ENCODE results near the gene ANKRD34A.

The ANKRD34A gene

GRCh38 chr1:145965119-145965744, 857 bp upstream of the ANKRD34A start:
- DNase-seq (ENCODE audit: low read depth) = no peak

- DNase-seq (ENCODE audit: low read depth) = no peak
Measured at GRCh38 chr1:145963265-145964019, 933 bp downstream of the ANKRD34A start.

- DNase-seq (ENCODE audit: low read depth) = no peak
Measured at GRCh38 chr1:145962157-145963102, 1.9 kb downstream of the ANKRD34A start.

- no peak for DNase-seq (ENCODE audit: low read depth)
Measured at GRCh38 chr1:145961425-145962156, 2.8 kb downstream of the ANKRD34A start.

DNA sequence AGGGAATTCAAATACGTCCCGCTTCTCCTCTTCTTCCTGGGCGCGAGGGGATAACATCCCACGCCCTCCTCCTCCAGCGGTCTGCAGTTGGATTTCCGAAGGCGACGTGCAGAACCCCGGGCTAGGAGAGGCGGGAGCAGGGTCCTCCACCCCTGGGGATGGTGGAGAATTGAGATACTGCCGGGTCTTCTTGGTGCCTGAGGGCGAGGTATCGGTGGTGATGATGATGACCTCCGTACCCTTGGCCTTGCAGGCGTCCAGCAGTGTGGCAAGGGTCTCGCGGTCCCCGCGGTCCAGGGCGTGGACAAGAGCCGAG, 3.3 kb downstream of the ANKRD34A start:
- no peak for DNase-seq (ENCODE audit: low read depth)

DNA sequence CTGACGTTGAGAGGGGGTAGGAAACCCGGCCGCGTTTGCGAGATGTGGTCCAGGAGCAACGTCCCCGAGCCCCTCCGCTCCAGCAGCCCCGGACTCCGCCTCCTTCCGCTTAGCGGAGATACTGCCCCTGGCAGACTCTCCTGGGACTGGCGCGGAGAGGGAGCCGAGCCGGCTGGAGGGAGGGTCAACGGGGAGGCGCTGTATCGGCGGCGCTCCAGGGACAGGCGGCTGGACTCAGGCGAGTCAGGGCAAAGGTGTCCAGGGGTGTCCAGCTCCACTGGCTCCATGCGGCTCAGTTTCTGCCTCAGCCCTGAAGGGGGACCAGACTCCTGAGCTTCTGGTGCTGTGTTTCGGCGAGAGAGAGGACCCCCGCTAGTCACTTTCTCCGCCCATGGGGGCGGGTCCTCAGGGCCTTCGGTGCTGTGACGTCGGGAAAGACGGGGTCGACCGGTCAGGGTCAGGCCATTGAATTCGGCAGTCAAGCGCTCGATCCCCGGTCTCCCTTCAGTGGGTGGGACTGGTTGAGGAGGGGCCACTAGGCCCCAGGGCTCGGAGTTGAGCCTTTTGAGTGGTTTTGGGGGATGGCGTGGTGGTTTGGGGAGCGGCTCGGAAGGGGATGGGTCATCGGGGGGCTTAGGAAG, 3.8 kb downstream of the ANKRD34A start:
- no peak for DNase-seq (ENCODE audit: low read depth)

- DNase-seq (ENCODE audit: low read depth) = no peak
Measured at GRCh38 chr1:145959957-145960467, 4.4 kb downstream of the ANKRD34A start.

DNA sequence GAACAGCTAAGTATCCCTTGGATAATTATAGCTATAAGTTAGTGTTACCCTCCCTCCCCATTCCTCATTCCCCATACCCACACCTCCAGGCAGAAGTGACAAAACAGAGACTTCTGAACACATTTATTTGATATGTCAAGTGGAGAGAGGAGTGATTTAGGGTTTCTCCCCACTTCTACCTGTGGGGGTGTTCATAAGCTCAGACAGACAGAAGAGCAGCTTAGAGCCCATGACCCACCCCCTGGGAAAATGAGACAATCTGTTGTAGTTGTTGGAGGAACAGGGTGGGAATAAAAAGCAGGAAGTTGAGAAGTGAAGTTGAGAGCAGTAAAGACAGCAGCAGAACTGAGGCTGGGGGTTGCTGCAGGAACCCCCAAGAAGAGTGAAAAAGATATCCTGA, 5.0 kb downstream of the ANKRD34A start:
- DNase-seq (ENCODE audit: low read depth) = no peak

- no peak for DNase-seq (ENCODE audit: low read depth)
Measured at GRCh38 chr1:145958734-145959133, 5.6 kb downstream of the ANKRD34A start.

GRCh38 chr1:145957443-145958319, 6.7 kb downstream of the ANKRD34A start, which contains the start of gene LIX1L:
LIX1L (minus strand) TSS chr1:145958017; CDS start chr1:145957927, 90 bp downstream.
- peak; percentile 91 for DNase-seq (ENCODE audit: low read depth)

GRCh38 chr1:145956781-145957442, 7.5 kb downstream of the ANKRD34A start:
- no peak for DNase-seq (ENCODE audit: low read depth)

DNA sequence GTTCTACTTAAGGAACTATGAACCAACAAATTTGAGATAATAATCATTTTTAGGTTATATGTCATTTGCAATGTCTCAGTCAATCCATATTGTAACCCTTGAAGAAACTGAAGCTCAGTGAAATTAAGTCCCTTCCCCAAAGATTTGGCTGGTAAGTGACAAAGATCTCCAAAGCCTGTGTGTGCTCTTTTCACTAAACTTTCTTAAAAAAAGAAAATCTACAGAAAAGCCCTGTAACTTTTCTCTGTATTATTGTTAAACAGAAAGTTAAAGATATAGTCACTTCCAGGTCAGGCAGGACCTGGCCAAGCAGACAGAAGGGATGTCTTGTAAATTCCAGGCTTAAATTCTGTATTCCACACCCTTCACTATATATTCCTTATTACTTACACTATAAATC, 8.0 kb downstream of the ANKRD34A start:
- DNase-seq (ENCODE audit: low read depth) = no peak

- no peak for DNase-seq (ENCODE audit: low read depth)
Measured at GRCh38 chr1:145955436-145955835, 8.9 kb downstream of the ANKRD34A start.

DNA sequence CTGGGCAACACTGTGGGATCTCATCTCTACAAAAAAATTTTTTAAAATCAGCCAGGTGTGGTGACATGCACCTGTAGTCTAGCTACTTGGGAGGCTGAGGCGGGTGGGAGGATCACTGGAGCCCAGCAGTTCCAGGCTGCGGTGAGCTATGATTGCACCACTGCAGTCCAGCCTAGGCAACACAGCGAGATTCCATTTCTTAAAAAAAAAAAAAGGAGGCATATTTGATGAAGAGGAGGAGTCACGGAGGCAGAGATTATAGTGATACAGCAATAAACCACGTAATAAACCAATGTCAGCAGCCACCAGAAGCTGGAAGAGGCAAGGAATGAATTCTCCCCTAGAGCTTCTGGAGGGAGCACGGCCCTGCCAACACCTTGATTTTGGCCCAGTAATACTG, 10.5 kb downstream of the ANKRD34A start:
- no peak for DNase-seq (ENCODE audit: low read depth)

DNA sequence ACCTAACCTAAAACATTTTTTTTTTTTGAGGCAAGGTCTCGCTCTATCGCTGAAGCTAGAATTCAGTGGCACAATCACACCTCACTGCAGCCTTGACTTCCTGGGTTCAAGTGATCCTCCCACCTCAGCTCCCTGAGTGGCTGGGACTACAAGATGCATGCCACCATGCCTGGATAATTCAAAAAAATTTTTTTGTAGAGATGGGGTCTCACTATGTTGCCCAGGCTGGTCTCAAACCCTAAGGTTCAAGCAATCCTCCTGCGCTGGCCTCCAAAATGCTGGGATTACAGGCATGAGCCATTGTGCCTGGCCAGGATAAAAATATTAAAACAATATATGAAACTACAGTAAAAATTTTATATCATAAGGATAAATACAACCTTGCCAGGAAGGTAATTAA, 11.5 kb downstream of the ANKRD34A start:
- DNase-seq (ENCODE audit: low read depth) = no peak

DNA sequence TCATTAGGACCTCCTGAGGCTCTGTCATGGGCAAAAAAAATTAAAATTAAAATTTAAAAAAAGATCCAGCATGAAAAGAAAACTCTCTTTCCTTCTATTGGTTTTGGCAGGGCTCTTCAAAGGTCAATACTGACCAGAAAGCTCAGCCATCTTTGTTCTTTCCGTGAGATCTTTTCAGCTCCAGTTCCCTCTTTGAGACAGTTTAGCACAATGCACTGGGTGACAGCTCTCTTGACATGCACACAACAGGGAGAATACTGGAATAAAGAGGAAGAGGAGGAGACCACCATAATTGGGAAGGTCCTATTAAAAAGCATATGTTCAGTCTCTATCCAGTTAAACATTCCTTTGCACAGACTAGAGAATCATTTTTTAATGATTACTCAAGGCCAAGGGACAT, 12.8 kb downstream of the ANKRD34A start:
- DNase-seq (ENCODE audit: low read depth) = no peak

GRCh38 chr1:145949219-145949618, 15.2 kb downstream of the ANKRD34A start:
- no peak for DNase-seq (ENCODE audit: low read depth)

DNA sequence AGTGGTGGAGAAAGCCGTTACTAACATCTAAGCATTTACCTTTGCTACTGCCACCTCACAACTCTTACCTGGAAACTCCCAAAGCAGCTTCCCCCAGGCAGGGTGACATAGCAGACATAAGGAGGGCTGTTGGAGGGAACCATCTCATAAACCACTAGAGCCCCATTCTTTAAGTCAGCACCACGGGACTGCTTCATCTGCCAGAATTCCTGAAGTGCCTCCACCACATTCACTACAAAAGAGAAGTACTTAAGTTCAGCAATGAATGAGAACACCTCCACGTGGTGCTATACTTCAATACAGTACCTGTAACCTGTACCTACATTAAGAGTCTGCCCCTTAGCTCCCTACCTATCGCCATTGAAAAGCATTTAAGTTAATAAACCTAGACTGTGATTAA, 16.8 kb downstream of the ANKRD34A start:
- no peak for DNase-seq (ENCODE audit: low read depth)

GRCh38 chr1:145946477-145946986, 17.8 kb downstream of the ANKRD34A start:
- DNase-seq (ENCODE audit: low read depth) = no peak

GRCh38 chr1:145944532-145944931, 19.8 kb downstream of the ANKRD34A start:
- no peak for DNase-seq (ENCODE audit: low read depth)
